ENCODE measurements around the gene C18orf32.
A peak's percentile ranks its signal among the peaks of the same experiment; 100 is the strongest.
"Not testable (repeated sequence)": the region's sequence is repeated elsewhere in the genome, so short reads cannot be mapped to it uniquely, and the experiment has no call there.

Gene C18orf32

GRCh38 chr18:49467599-49467998 lies 19.4 kb downstream of the C18orf32 start:
- DNase-seq (ENCODE audit: low read depth), result no peak

GRCh38 chr18:49467019-49467563 lies 19.9 kb downstream of the C18orf32 start:
- DNase-seq (ENCODE audit: low read depth), result no peak

GRCh38 chr18:49464718-49465598 lies 22.1 kb downstream of the C18orf32 start:
- no peak for DNase-seq (ENCODE audit: low read depth)

DNA sequence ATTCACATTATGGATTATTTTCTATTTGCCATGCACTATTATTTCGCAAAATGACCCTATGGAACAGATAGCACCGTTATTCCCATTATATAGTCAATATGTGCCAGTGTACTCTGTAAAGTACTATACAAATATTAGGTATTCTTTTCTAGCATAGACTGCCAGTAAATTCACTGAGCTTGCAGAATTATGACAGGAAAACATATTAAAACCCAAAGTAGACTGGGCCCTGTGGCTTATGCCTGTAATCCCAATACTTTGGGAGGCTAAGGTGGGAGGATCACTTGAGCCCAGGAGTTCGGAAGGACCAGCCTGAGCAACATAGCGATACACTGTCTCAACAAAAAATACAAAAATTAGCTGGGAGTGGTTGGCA lies 25.4 kb downstream of the C18orf32 start:
- DNase-seq (ENCODE audit: low read depth), result no peak

- DNase-seq (ENCODE audit: low read depth), result peak; percentile 2
These were observed 25.9 kb downstream of the C18orf32 start for GRCh38 chr18:49460976-49461601.

DNA sequence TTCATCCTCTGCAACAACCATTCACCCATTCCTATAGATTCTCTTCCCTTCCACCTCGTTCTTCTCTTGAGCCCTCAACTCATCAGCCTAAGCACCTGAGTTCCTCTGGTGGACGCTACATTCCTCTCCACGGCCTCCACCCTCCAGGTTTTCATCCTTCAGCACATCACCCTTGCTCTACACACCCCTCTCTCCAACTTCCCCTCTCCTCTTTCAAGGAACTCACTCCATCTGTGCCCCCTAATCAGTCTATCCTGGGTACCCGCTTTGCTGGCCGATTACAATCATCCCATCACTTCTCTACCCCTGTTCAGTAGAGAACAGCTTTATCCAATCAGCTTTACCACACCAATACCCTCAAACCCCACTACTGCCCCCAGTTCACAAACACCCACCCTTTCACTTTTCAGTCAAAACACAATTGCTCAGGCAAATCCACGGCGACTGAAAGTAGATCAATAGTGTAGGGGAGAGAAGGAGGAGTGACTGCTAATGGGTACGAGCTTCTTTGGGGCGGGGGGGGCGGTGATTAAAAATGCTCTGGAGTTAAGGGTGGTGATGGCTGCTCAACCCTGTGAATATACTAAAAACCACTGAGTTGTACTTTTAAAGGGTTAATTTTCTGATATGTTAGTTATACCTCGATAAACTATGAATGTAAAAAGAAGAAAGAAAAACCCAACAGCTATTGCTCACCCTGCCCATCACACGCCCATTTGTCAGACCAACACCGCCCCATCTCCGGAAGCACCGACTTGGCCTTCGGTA lies 27.4 kb downstream of the C18orf32 start:
- DNase-seq (ENCODE audit: low read depth), result no peak

GRCh38 chr18:49457616-49458015 lies 29.4 kb downstream of the C18orf32 start:
- DNase-seq (ENCODE audit: low read depth), result no peak

GRCh38 chr18:49456794-49457193 lies 30.2 kb downstream of the C18orf32 start:
- DNase-seq (ENCODE audit: low read depth), result no peak

- DNase-seq (ENCODE audit: low read depth), result not testable (repeated sequence)
These were observed 34.5 kb downstream of the C18orf32 start for GRCh38 chr18:49452534-49452933.

DNA sequence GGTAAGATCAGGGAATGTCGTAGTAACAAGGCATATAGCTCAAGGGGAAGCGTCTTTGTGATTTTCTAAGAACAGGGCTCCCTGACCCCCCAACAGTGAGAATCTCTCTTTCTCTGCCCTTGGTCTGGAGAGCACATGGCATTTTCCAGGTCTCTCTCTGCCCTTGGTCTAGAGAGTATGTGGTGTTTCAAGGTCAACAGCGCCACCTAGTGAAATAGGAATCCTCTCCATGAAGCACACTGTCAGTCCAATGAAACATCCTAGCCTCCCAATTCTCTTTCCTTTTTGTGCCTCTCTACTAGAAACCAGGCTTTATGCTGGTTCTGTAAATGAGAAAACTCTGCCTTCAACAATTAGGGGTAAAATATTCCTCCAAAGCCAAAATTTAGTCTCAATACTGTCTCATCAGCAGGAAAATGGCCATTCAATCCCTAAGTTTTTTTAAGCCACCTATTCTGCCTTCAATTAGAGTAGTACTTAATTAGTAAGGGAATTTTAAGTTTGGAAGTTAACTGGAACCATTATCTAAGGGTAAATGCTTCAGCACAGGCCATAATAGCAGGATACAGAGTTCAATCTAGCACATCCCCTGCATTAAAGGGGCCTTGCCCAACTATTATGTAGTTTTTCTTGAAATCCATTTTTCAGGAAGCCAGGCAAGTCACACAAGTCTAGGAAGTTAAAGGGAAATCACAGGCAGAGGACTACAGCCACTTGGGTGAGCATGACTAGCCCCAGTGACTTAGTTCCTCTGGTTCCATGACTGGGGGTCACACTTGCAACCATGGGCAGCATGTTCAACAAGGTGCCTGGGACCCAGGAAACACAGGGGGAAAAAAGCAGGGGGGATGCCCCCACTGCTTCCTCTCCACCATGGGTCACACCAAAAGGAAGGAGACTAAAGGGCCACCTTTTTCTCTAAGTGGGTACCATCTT lies 39.0 kb downstream of the C18orf32 start:
- DNase-seq (ENCODE audit: low read depth), result peak; percentile 31

GRCh38 chr18:49446481-49446880 lies 40.6 kb downstream of the C18orf32 start:
- DNase-seq (ENCODE audit: low read depth), result no peak

- DNase-seq (ENCODE audit: low read depth), result no peak
These were observed 42.5 kb downstream of the C18orf32 start for GRCh38 chr18:49444581-49444980.

DNA sequence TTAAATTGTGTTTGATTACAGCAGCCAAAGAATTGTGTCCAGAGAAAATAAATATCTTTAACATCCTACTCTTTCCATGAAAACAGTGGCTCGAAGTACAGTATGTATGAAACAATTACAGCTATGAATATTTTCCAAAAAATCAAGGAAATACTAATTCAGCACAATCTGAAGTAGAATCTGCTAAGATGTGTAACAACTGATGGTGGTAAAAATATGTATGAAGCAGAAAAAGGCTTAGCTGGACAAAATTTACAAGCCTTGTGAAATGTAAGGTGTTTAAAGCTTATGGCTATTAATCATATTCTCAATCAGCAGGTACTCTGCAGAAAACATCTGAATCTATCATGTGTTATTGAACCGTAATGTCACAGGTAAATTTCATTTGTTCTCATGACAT lies 43.2 kb downstream of the C18orf32 start:
- DNase-seq (ENCODE audit: low read depth), result no peak

DNA sequence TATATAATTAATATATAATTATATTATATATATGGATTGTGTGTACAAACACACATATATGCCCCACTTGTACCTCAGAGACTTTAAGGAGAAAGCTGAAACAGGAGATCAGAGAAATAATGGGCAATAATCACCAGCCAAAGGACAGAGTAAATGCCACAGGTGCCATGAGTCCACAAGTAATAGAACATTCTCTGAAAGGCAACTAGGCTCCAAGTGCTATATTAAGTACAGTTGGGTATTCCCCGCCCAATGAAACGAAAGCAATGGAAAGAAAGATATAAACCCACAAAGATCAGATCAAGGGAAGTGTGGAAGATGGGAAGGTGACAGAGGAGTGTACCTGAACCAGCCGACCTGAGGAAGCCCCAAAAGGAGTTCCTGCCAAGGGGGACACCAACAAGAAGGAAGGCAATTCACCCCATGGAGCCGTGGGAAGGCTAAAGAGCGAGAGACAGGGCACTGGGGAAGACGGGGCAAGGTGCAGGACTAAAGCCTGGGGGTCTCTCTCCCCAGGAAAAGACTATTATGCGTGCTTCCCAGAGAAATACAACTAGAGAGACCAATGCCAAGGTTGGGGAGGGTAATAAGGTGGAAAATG lies 45.6 kb downstream of the C18orf32 start:
- DNase-seq (ENCODE audit: low read depth), result no peak

GRCh38 chr18:49435170-49435569 lies 51.9 kb downstream of the C18orf32 start:
- no peak for DNase-seq (ENCODE audit: low read depth)

GRCh38 chr18:49432602-49433001 lies 54.4 kb downstream of the C18orf32 start:
- DNase-seq (ENCODE audit: low read depth), result no peak

DNA sequence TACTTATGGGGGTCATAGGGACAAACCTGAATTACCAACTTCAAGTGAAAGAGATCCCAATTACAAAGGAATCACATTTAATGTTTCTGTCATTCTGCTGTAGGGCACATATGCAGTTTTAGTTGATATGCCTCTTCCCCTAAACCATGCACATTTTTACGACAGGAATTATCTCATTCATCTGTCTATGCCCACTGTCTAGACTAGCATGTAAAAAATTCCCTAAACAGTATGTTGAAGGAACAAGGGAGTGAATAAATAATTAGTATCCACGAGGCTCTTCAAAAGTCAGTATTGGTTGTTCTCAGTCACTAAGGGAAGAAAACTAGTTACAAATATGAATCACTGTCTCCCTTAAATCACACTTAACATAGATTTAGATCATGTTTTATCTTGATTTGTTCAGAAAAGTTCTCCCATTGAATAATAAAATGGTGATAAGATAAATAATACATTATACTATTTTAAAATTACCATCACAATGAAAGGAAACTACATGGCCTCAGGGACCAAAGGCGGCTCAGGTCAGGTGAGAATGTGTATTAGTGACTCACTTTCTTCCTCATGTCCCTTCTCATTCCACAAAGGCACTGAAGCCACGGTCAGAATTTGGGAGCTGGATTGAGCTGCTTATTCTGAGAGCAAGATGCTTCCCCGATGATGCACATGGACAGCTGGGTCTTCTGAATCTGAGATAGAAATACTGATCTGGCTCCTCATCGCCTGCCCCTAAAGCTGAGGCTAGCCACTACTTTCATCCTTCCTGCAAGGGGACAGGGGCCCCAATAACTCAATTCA lies 55.7 kb downstream of the C18orf32 start:
- DNase-seq (ENCODE audit: low read depth), result no peak
